K562 (cell line): ENCODE results near the gene KRT77. TPM values are rescaled to one million over a fixed set of nuclear protein-coding genes. Genes with fewer than 3 reads are reported as not detected.

Experiments used
- ATAC-seq: fragments of 200-7000 bp; cut with Tn5 transposase; 3 replicates; pipeline ENCODE4 v1.9.1; 2020; ENCODE audit warnings: moderate library complexity
- BruUV-seq: library from RNA; stranded (reverse); fragments of 400-500 nt; replicated peaks from 2 replicates; lab custom pipeline; 2021; lab: Mats Ljungman, UMichigan
- CTCF ChIA-PET: fragments of 300-600 bp; formaldehyde crosslinking; extraction: SDS; loops from one replicate; lab custom pipeline; 2021; ENCODE audit warnings: low intra/inter-chr PET ratio; lab: Yijun Ruan, JAX
- POLR2A ChIA-PET: fragments of 300-600, 350-650 bp; sonication (Branson Sonifier 250); formaldehyde crosslinking; extraction: SDS; loops from one replicate; lab custom pipeline; 2021; ENCODE audit warnings: antibody characterized with exemption, inconsistent platforms; lab: Yijun Ruan, JAX
- DNase-seq, 4 experiments: peaks; one replicate each; pipeline versions ENCODE4 v3.0.0 to v3.0.0-alpha.2; 2011 to 2018; ENCODE audit warnings: low spot score in 3 of 4, mixed read lengths in 3 of 4; ENCODE audit errors: extremely low read depth in 1 of 4
- FAIRE-seq: peaks from 2 replicates; lab custom pipeline; 2011; peaks lifted over from hg19 to GRCh38; lab: Jason Lieb, UNC
- H2AFZ ChIP-seq: 2 replicates; pipeline ENCODE4 v1.6.0; 2011; ENCODE audit warnings: low read depth, low read length, control low read depth, inconsistent platforms
- H3K27ac ChIP-seq: fragments of 200-600 bp; 3 replicates; pipeline ENCODE4 v1.8.0; 2011; ENCODE audit warnings: low read depth, mild to moderate bottlenecking, control low read depth, inconsistent platforms, low read length, moderate library complexity, mixed read lengths; ENCODE audit errors: extremely low read depth
- H3K27me3 ChIP-seq, 2 experiments: fragments of 300-600 bp in 1 of 2; 2 replicates in 1 of 2; 3 replicates in 1 of 2; pipeline versions ENCODE4 v1.6.0 to v1.8.0; 2011; ENCODE audit warnings: inconsistent platforms in 2 of 2, low read length in 2 of 2, mild to moderate bottlenecking in 1 of 2, mixed read lengths in 1 of 2, moderate library complexity in 1 of 2; ENCODE audit not compliant: control insufficient read depth in 2 of 2, insufficient read depth in 2 of 2
- H3K36me3 ChIP-seq: fragments of 300-600 bp; 3 replicates; pipeline ENCODE4 v1.8.0; 2011; ENCODE audit warnings: mild to moderate bottlenecking, low read length, inconsistent platforms; ENCODE audit not compliant: control insufficient read depth, insufficient read depth
- H3K4me1 ChIP-seq, 2 experiments: fragments of 200-600 bp in 1 of 2; replicated peaks in 1 of 2; 2 replicates in 1 of 2; 3 replicates in 1 of 2; pipeline versions ENCODE4 v1.5.1 to v1.8.0; 2011; ENCODE audit warnings: inconsistent platforms in 2 of 2, low read length in 2 of 2, mild to moderate bottlenecking in 1 of 2, mixed read lengths in 1 of 2, moderate library complexity in 1 of 2; ENCODE audit not compliant: control insufficient read depth in 2 of 2, insufficient read depth in 2 of 2
- H3K4me2 ChIP-seq: 2 replicates; pipeline ENCODE4 v1.6.1; 2011; ENCODE audit warnings: low read length, control low read depth, inconsistent platforms, mixed read lengths; ENCODE audit not compliant: insufficient read depth
- H3K4me3 ChIP-seq: fragments of 200-600 bp; sonication (generic), shearing (Covaris generic); 2 replicates; pipeline ENCODE4 v1.5.1; 2016; ENCODE audit warnings: control low read depth, inconsistent platforms
- H3K79me2 ChIP-seq: fragments of 200-600 bp; 3 replicates; pipeline ENCODE4 v1.8.0; 2011; ENCODE audit warnings: low read length, inconsistent platforms; ENCODE audit not compliant: control insufficient read depth, insufficient read depth
- H3K9ac ChIP-seq, 2 experiments: 2 replicates each; pipeline versions ENCODE4 v1.6.0 to v1.6.1; 2011; ENCODE audit warnings: low read depth in 2 of 2, low read length in 2 of 2, control low read depth in 1 of 2, inconsistent platforms in 1 of 2, mild to moderate bottlenecking in 1 of 2, mixed read lengths in 1 of 2; ENCODE audit not compliant: insufficient read depth in 1 of 2
- H3K9me1 ChIP-seq: one replicate; pipeline ENCODE4 v1.6.0; 2011; ENCODE audit warnings: inconsistent platforms, mild to moderate bottlenecking, low read length, moderate library complexity; ENCODE audit not compliant: control insufficient read depth, insufficient read depth
- H3K9me3 ChIP-seq: replicated peaks from 2 replicates; pipeline ENCODE4 v1.5.1; 2011; ENCODE audit warnings: low read depth, low read length, inconsistent platforms; ENCODE audit not compliant: control insufficient read depth, insufficient read depth
- H4K20me1 ChIP-seq: replicated peaks from 2 replicates; pipeline ENCODE4 v1.6.1; 2011; ENCODE audit warnings: low read length, inconsistent platforms, mixed read lengths; ENCODE audit not compliant: control insufficient read depth, insufficient read depth
- CBFB ChIP-seq: sonication (generic); formaldehyde crosslinking; IDR thresholded peaks from 2 replicates; pipeline ENCODE4 v1.4.0; 2020; ENCODE audit warnings: mild to moderate bottlenecking, missing genetic modification reagents
- CEBPZ ChIP-seq: fragments of 150-350 bp; IDR thresholded peaks from 2 replicates; pipeline ENCODE4 v1.6.1; 2014; ENCODE audit warnings: low read depth, mild to moderate bottlenecking, low read length, borderline replicate concordance
- EP400 ChIP-seq: fragments of 450-650 bp; IDR thresholded peaks from 2 replicates; pipeline ENCODE4 v1.6.1; 2017; ENCODE audit warnings: antibody characterized with exemption, mild to moderate bottlenecking, moderate library complexity
- FOSL1 ChIP-seq: fragments of 200-800 bp; sonication (Bioruptor generic); conservative IDR thresholded peaks from 2 replicates; pipeline ENCODE4 v1.6.1; 2016; ENCODE audit warnings: missing genetic modification characterization, missing compliant biosample characterization
- JUN ChIP-seq, 2 experiments: sonication (generic) in 1 of 2; formaldehyde crosslinking in 1 of 2; IDR thresholded peaks; 2 replicates each; pipeline versions ENCODE4 v1.6.1 to v1.8.0; 2012 to 2022; ENCODE audit warnings: borderline replicate concordance in 2 of 2, mild to moderate bottlenecking in 2 of 2, improper control_type of control experiment in 1 of 2, low read depth in 1 of 2, low read length in 1 of 2, missing genetic modification reagents in 1 of 2
- KAT2B ChIP-seq: IDR thresholded peaks from one replicate; pipeline ENCODE4 v1.6.1; 2012; ENCODE audit warnings: low read depth, mild to moderate bottlenecking, control low read depth, inconsistent platforms, low read length, moderate library complexity
- NELFE ChIP-seq: IDR thresholded peaks from 2 replicates; pipeline ENCODE4 v1.6.1; 2011; ENCODE audit warnings: mild to moderate bottlenecking; ENCODE audit not compliant: insufficient read depth, insufficient read length
- RFX7 ChIP-seq: fragments of 250-450 bp; sonication (Bioruptor Pico); IDR thresholded peaks from 2 replicates; pipeline ENCODE4 v1.5.1; 2021; ENCODE audit warnings: mild to moderate bottlenecking
- RREB1 ChIP-seq: fragments of 250-450 bp; sonication (Bioruptor Pico); IDR thresholded peaks from 2 replicates; pipeline ENCODE4 v1.4.0; 2020
- SIRT6 ChIP-seq: IDR thresholded peaks from one replicate; pipeline ENCODE4 v1.6.1; 2012; ENCODE audit warnings: low read depth, mild to moderate bottlenecking, control low read depth, inconsistent platforms, low read length, moderate library complexity
- TCFL5 ChIP-seq: fragments of 250-450 bp; sonication (Bioruptor Pico); conservative IDR thresholded peaks from 2 replicates; pipeline ENCODE4 v1.6.1; 2021; ENCODE audit warnings: mild to moderate bottlenecking, moderate library complexity, matching md5 sums
- USF2 ChIP-seq: sonication (generic); formaldehyde crosslinking; IDR thresholded peaks from 2 replicates; pipeline ENCODE4 v1.5.0; 2020; ENCODE audit warnings: missing genetic modification reagents
- ZNF778 ChIP-seq: fragments of 450-650 bp; formaldehyde crosslinking; IDR thresholded peaks from 2 replicates; pipeline ENCODE4 v1.4.0; 2020; ENCODE audit warnings: mild to moderate bottlenecking, moderate library complexity
- in situ Hi-C: fragments of 300-500 bp; cut with MboI; formaldehyde crosslinking; loops from 4 replicates; pipeline ENCODE4 v1.15.0; 2018; ENCODE audit warnings: inconsistent platforms, mixed read lengths
- intact Hi-C: fragments of 100-400 bp; cut with micrococcal nuclease; formaldehyde crosslinking; loops from 2 replicates; pipeline ENCODE4 v1.14.2; 2022
- polyA plus RNA-seq, 8 experiments: library from polyadenylated mRNA; depleted of rRNA in 4 of 8; stranded (reverse) in 5 of 8; unstranded in 3 of 8; fragments of >200 nt; fragmentation: Nextera tagmentation in 2 of 8; fragmentation: Illumina TruSeq in 1 of 8; extraction: Ambion mirVana in 2 of 8; extraction: Trizol in 1 of 8; gene quantifications; 2 replicates each; pipeline versions ENCODE4 v1.2.1 to v1.2.3, GENCODE V29; 2011 to 2014; ENCODE audit warnings: inconsistent platforms in 1 of 8, missing spikeins in 1 of 8
- total RNA-seq, 7 experiments: library from RNA; depleted of rRNA in 6 of 7; stranded (reverse); fragments of >200 nt in 6 of 7; fragmentation: Illumina TruSeq in 2 of 7; extraction: Trizol in 2 of 7; gene quantifications; 2 replicates each; pipeline versions ENCODE4 v1.2.1 to v1.2.3, GENCODE V29; 2011 to 2021; ENCODE audit warnings: low replicate concordance in 1 of 7

The KRT77 gene
- total and polyA plus RNA-seq, 9 of the 15 experiments (the other 6 are each of a cell fraction or from before 2014, with no cell fraction given) = not detected

GRCh38 chr12:52751795-52752194 is 48.5 kb upstream of the KRT77 start:
- ATAC-seq (no peak), FAIRE-seq (no peak), DNase-seq (no peak)
- H3K79me2 ChIP-seq = no peaks in the 10 kb centered on the region
- H2AFZ ChIP-seq = no peak overlapping the region
- H4K20me1 ChIP-seq = no peaks in the 10 kb centered on the region
- H3K36me3 ChIP-seq = no peaks in the 10 kb centered on the region
- H3K9ac ChIP-seq = no peak overlapping the region
- ChIA-PET POLR2A (interaction anchor here (0.5 kb wide), 1 partner anchor 1134 kb away, joined by 3 read pairs; no protein-coding TSS in a partner anchor), CTCF (no interaction called here)
- no peak overlapping the region for H3K4me3 ChIP-seq
- H3K4me1 ChIP-seq = no peaks in the 10 kb centered on the region
- no peak overlapping the region for H3K27ac ChIP-seq
- intact Hi-C loops (no loop called here), in situ Hi-C loops (no loop called here)
- H3K9me1 ChIP-seq = no peaks in the 10 kb centered on the region
- peaks cover 2 to 15% of the 10 kb centered on the region in 2 experiments; a peak in 3 of 5 replicates for H3K27me3 ChIP-seq
- H3K4me2 ChIP-seq = no peak overlapping the region
- H3K9me3 ChIP-seq = no peaks in the 10 kb centered on the region
- no TSS peak for BruUV-seq
- TF ChIP-seq SIRT6 (no peak), TCFL5 (CRISPR knock-in tag) (no peak), CBFB (CRISPR knock-in tag) (no peak), FOSL1 (tag) (no peak), USF2 (CRISPR knock-in tag) (no peak), JUN (IDR thresholded peaks at IDR 0.05; ENCODE audit: borderline replicate concordance, low read depth, low read length) (no peak), JUN (CRISPR knock-in tag; IDR thresholded peaks at IDR 0.05; ENCODE audit: borderline replicate concordance) (no peak), RREB1 (CRISPR knock-in tag) (no peak), EP400 (no peak), ZNF778 (no peak), NELFE (no peak), CEBPZ (no peak), KAT2B (no peak), RFX7 (CRISPR knock-in tag) (no peak)
